ENCODE results near the gene ITSN2. TPM values are rescaled to one million over a fixed set of nuclear protein-coding genes. Genes with fewer than 3 reads are reported as not detected.

Gene ITSN2
- total RNA-seq, 1 experiment from 2014 or later, result 19.8 TPM

DNA sequence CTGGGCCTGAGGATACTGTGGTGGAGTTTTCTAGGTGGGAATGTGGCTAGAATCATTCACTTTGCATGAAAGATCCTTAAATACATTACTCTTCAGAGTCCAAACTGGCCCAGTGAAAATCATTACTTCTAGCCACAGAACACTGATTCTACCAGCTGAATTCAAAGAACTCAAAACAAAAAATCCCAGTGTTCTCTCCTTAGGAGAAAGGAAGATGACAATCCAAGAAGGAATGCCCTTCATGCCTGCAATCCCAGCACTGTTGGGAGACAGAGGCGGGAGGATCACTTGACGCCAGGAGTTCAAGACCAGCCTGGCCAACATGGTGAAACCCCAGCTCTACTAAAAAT, 150.3 kb downstream of the ITSN2 start (continued):
- TF ChIP-seq, protein P1, sequence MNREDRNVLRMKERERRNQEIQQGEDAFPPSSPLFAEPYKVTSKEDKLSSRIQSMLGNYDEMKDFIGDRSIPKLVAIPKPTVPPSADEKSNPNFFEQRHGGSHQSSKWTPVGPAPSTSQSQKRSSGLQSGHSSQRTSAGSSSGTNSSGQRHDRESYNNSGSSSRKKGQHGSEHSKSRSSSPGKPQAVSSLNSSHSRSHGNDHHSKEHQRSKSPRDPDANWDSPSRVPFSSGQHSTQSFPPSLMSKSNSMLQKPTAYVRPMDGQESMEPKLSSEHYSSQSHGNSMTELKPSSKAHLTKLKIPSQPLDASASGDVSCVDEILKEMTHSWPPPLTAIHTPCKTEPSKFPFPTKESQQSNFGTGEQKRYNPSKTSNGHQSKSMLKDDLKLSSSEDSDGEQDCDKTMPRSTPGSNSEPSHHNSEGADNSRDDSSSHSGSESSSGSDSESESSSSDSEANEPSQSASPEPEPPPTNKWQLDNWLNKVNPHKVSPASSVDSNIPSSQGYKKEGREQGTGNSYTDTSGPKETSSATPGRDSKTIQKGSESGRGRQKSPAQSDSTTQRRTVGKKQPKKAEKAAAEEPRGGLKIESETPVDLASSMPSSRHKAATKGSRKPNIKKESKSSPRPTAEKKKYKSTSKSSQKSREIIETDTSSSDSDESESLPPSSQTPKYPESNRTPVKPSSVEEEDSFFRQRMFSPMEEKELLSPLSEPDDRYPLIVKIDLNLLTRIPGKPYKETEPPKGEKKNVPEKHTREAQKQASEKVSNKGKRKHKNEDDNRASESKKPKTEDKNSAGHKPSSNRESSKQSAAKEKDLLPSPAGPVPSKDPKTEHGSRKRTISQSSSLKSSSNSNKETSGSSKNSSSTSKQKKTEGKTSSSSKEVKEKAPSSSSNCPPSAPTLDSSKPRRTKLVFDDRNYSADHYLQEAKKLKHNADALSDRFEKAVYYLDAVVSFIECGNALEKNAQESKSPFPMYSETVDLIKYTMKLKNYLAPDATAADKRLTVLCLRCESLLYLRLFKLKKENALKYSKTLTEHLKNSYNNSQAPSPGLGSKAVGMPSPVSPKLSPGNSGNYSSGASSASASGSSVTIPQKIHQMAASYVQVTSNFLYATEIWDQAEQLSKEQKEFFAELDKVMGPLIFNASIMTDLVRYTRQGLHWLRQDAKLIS (CRISPR knock-in tag; IDR thresholded peaks at IDR 0.05; ENCODE audit: borderline replicate concordance), result no peak
- TF ChIP-seq HMGA2 (CRISPR knock-in tag; IDR thresholded peaks at IDR 0.05) (no peak), FOXJ3 (CRISPR knock-in tag; IDR thresholded peaks at IDR 0.05; ENCODE audit: borderline replicate concordance) (no peak), SOX15 (CRISPR knock-in tag; IDR thresholded peaks at IDR 0.05) (no peak), ZNF232 (CRISPR knock-in tag; IDR thresholded peaks at IDR 0.05) (no peak), MYBL2 (CRISPR knock-in tag; IDR thresholded peaks at IDR 0.05) (no peak)
- TF ChIP-seq, protein P2, sequence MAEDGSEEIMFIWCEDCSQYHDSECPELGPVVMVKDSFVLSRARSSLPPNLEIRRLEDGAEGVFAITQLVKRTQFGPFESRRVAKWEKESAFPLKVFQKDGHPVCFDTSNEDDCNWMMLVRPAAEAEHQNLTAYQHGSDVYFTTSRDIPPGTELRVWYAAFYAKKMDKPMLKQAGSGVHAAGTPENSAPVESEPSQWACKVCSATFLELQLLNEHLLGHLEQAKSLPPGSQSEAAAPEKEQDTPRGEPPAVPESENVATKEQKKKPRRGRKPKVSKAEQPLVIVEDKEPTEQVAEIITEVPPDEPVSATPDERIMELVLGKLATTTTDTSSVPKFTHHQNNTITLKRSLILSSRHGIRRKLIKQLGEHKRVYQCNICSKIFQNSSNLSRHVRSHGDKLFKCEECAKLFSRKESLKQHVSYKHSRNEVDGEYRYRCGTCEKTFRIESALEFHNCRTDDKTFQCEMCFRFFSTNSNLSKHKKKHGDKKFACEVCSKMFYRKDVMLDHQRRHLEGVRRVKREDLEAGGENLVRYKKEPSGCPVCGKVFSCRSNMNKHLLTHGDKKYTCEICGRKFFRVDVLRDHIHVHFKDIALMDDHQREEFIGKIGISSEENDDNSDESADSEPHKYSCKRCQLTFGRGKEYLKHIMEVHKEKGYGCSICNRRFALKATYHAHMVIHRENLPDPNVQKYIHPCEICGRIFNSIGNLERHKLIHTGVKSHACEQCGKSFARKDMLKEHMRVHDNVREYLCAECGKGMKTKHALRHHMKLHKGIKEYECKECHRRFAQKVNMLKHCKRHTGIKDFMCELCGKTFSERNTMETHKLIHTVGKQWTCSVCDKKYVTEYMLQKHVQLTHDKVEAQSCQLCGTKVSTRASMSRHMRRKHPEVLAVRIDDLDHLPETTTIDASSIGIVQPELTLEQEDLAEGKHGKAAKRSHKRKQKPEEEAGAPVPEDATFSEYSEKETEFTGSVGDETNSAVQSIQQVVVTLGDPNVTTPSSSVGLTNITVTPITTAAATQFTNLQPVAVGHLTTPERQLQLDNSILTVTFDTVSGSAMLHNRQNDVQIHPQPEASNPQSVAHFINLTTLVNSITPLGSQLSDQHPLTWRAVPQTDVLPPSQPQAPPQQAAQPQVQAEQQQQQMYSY (CRISPR knock-in tag; IDR thresholded peaks at IDR 0.05), result no peak
- TF ChIP-seq, protein P3, sequence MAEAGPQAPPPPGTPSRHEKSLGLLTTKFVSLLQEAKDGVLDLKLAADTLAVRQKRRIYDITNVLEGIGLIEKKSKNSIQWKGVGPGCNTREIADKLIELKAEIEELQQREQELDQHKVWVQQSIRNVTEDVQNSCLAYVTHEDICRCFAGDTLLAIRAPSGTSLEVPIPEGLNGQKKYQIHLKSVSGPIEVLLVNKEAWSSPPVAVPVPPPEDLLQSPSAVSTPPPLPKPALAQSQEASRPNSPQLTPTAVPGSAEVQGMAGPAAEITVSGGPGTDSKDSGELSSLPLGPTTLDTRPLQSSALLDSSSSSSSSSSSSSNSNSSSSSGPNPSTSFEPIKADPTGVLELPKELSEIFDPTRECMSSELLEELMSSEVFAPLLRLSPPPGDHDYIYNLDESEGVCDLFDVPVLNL (CRISPR knock-in tag; IDR thresholded peaks at IDR 0.05; ENCODE audit: borderline replicate concordance, low read depth), result no peak

DNA sequence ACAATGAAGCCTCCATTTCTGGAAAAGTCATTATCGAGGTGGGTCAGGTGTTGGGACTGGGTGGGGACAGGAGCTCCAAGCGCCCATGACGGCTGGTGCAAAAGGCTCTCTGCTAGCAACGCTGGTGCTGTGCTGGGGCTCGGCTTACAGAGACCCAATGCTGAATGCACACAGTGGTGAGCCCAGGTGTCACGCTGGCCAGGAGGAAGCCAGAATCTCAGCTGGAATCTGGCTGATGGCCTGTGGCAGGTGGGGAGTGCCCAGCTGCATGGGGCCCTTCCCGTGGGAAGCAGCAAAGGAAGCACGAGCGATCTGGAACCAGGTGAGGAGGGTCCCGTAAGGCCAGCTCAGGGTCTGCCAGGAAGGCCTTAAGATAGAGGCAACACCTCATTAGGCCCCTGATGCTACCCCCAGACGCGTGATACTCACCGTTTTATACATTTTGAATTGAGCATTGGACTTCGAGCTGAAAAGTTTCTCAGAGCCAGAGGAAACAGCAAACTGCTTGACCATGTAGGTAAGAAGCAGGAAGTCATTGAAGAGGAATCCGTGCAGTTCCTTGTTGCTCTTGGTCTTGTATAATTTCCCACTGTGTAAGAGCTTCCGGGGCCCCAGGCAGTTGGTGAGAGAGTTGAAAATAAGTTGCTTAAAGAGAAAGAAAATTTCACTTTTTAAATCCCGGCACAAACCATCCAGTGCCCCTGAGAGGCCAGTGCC, 150.8 kb downstream of the ITSN2 start:
- ATAC-seq, result no peak
- Mint-ChIP-seq H3K4me3 (no peak overlapping the region), H3K4me1 (0 out of 2 replicates have a peak, but pooled peaks cover 3% of the 10 kb centered on the region), H3K36me3 (no peaks in the 10 kb centered on the region; the same call in 1 of the 2 replicates), H3K9me3 (no peaks in the 10 kb centered on the region), H3K27ac (no peak overlapping the region), H3K27me3 (ENCODE audit: low read depth) (no peaks in the 10 kb centered on the region)
- POLR2A ChIA-PET, result no interaction called here
- CTCF ChIA-PET, result interaction anchor here (1.4 to 3.2 kb wide), 2 partner anchors 125 to 283 kb away, joined by 4 to 12 read pairs; partner anchors contain the start of genes ATAD2B and TP53I3
- DNase-seq (ENCODE audit: low spot score), result no peak
- TF ChIP-seq, protein P4, sequence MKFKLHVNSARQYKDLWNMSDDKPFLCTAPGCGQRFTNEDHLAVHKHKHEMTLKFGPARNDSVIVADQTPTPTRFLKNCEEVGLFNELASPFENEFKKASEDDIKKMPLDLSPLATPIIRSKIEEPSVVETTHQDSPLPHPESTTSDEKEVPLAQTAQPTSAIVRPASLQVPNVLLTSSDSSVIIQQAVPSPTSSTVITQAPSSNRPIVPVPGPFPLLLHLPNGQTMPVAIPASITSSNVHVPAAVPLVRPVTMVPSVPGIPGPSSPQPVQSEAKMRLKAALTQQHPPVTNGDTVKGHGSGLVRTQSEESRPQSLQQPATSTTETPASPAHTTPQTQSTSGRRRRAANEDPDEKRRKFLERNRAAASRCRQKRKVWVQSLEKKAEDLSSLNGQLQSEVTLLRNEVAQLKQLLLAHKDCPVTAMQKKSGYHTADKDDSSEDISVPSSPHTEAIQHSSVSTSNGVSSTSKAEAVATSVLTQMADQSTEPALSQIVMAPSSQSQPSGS (CRISPR knock-in tag; IDR thresholded peaks at IDR 0.05; ENCODE audit: borderline replicate concordance, low read depth), result no peak
- TF ChIP-seq MXD4 (CRISPR knock-in tag; IDR thresholded peaks at IDR 0.05; ENCODE audit: borderline replicate concordance) (no peak), ZNF232 (CRISPR knock-in tag; IDR thresholded peaks at IDR 0.05) (no peak), ZNF671 (CRISPR knock-in tag; IDR thresholded peaks at IDR 0.05) (no peak), NFE2L1 (CRISPR knock-in tag; IDR thresholded peaks at IDR 0.05) (no peak), SMAD4 (CRISPR knock-in tag; IDR thresholded peaks at IDR 0.05) (no peak)
- TF ChIP-seq, protein P5, sequence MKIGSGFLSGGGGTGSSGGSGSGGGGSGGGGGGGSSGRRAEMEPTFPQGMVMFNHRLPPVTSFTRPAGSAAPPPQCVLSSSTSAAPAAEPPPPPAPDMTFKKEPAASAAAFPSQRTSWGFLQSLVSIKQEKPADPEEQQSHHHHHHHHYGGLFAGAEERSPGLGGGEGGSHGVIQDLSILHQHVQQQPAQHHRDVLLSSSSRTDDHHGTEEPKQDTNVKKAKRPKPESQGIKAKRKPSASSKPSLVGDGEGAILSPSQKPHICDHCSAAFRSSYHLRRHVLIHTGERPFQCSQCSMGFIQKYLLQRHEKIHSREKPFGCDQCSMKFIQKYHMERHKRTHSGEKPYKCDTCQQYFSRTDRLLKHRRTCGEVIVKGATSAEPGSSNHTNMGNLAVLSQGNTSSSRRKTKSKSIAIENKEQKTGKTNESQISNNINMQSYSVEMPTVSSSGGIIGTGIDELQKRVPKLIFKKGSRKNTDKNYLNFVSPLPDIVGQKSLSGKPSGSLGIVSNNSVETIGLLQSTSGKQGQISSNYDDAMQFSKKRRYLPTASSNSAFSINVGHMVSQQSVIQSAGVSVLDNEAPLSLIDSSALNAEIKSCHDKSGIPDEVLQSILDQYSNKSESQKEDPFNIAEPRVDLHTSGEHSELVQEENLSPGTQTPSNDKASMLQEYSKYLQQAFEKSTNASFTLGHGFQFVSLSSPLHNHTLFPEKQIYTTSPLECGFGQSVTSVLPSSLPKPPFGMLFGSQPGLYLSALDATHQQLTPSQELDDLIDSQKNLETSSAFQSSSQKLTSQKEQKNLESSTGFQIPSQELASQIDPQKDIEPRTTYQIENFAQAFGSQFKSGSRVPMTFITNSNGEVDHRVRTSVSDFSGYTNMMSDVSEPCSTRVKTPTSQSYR (CRISPR knock-in tag; IDR thresholded peaks at IDR 0.05), result no peak
- TF ChIP-seq, protein P6, sequence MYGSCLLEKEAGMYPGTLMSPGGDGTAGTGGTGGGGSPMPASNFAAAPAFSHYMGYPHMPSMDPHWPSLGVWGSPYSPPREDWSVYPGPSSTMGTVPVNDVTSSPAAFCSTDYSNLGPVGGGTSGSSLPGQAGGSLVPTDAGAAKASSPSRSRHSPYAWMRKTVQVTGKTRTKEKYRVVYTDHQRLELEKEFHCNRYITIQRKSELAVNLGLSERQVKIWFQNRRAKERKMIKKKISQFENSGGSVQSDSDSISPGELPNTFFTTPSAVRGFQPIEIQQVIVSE (CRISPR knock-in tag; IDR thresholded peaks at IDR 0.05; ENCODE audit: borderline replicate concordance), result no peak
- TF ChIP-seq, protein P7, sequence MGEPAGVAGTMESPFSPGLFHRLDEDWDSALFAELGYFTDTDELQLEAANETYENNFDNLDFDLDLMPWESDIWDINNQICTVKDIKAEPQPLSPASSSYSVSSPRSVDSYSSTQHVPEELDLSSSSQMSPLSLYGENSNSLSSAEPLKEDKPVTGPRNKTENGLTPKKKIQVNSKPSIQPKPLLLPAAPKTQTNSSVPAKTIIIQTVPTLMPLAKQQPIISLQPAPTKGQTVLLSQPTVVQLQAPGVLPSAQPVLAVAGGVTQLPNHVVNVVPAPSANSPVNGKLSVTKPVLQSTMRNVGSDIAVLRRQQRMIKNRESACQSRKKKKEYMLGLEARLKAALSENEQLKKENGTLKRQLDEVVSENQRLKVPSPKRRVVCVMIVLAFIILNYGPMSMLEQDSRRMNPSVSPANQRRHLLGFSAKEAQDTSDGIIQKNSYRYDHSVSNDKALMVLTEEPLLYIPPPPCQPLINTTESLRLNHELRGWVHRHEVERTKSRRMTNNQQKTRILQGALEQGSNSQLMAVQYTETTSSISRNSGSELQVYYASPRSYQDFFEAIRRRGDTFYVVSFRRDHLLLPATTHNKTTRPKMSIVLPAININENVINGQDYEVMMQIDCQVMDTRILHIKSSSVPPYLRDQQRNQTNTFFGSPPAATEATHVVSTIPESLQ (CRISPR knock-in tag; IDR thresholded peaks at IDR 0.05), result no peak
- TF ChIP-seq, protein P8, sequence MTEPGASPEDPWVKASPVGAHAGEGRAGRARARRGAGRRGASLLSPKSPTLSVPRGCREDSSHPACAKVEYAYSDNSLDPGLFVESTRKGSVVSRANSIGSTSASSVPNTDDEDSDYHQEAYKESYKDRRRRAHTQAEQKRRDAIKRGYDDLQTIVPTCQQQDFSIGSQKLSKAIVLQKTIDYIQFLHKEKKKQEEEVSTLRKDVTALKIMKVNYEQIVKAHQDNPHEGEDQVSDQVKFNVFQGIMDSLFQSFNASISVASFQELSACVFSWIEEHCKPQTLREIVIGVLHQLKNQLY (CRISPR knock-in tag; IDR thresholded peaks at IDR 0.05), result no peak

All from WTC11 (cell line).